ENCODE measurements around the gene SLC11A1.

SLC11A1 gene

GRCh38 chr2:218437969-218438368 lies 55.9 kb downstream of the SLC11A1 start:
- no peak for DNase-seq

DNA sequence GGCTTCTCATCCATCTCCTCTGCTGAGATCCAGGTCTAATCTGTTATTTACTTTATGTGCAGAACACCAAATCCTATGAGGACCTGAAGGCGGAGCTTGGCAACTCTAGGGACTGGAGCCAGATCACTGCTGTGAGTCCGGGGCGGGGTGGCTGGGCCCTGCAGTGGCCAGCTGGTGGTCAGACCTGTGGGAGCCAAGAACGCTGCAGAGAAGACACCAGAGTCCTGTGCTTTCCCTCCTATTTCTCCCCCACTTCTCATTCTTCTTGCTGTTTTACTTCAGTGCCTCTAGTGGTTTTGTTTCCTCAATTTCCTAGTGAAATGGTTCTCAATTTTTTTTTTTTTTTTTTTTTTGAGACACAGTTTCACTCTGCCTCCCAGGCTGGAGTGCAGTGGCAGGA lies 56.5 kb downstream of the SLC11A1 start:
- DNase-seq: no peak

- no peak for DNase-seq
Measured at GRCh38 chr2:218444692-218445357, 62.8 kb downstream of the SLC11A1 start.

- DNase-seq: no peak
Measured at GRCh38 chr2:218445602-218446001, 63.5 kb downstream of the SLC11A1 start.

Data from NCI-H187 treated with DMSO at 0.1 percent for 48 hours (cell line).